ENCODE results near the gene PEAK1.

DNA sequence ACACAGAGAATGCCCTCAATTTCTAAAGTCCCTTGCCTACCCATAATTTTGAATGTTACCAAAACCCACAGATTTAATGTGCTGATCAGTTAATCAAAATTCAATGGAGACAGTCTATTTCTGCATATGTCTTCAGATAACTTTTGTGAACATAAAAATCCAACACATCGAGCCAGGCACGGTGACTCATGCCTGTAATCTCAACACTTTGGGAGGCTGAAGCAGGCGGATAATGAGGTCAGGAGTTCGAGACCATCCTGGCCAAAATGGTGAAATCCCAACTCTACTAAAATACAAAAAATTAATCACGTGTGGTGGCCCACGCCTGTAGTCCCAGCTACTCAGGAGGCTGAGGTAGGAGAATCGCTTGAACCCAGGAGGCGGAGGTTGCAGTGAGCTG, 49.3 kb downstream of the PEAK1 start:
- TF ChIP-seq GATA3 (IDR thresholded peaks at IDR 0.05; ENCODE audit: low read depth, low read length) (no peak), GATA2 (IDR thresholded peaks at IDR 0.05; ENCODE audit: low read depth, low read length) (no peak)

Data from SH-SY5Y (cell line).